Activated CD8-positive, alpha-beta T cell treated with anti-CD3 and anti-CD28 coated beads for 36 hours (primary cell): ENCODE results near the gene PRKCB. TPM values are rescaled to one million over a fixed set of nuclear protein-coding genes. Genes with fewer than 3 reads are reported as not detected.

Source experiments
- ATAC-seq: fragments of 200-7000 bp; cut with Tn5 transposase; one replicate; pipeline ENCODE4 v1.10.0; 2021; ENCODE audit warnings: mild to moderate bottlenecking, moderate library complexity
- CTCF ChIA-PET: fragments of 350-600 bp; sonication (Branson Sonifier 250); formaldehyde crosslinking; loops from one replicate; lab custom pipeline; 2021; ENCODE audit warnings: antibody characterized with exemption; lab: Charles Lee
- POLR2A ChIA-PET: fragments of 350-600 bp; sonication (Branson Sonifier 250); formaldehyde crosslinking; loops from one replicate; lab custom pipeline; 2021; ENCODE audit warnings: antibody characterized with exemption; lab: Charles Lee
- DNase-seq: peaks from one replicate; pipeline ENCODE4 v3.0.0-alpha.2; 2020
- H3K27ac Mint-ChIP-seq: one replicate; pipeline ENCODE4 v1.8.0; 2021; ENCODE audit warnings: mild to moderate bottlenecking, mixed read lengths
- H3K27me3 Mint-ChIP-seq: one replicate; pipeline ENCODE4 v1.8.0; 2021; ENCODE audit warnings: mixed read lengths
- H3K36me3 Mint-ChIP-seq: one replicate; pipeline ENCODE4 v1.8.0; 2021; ENCODE audit warnings: low read depth, mixed read lengths
- H3K4me1 Mint-ChIP-seq: one replicate; pipeline ENCODE4 v1.8.0; 2021; ENCODE audit warnings: low read depth, mixed read lengths
- H3K4me3 Mint-ChIP-seq: one replicate; pipeline ENCODE4 v1.8.0; 2021; ENCODE audit warnings: mild to moderate bottlenecking, moderate library complexity, mixed read lengths
- H3K9me3 Mint-ChIP-seq: one replicate; pipeline ENCODE4 v1.8.0; 2021; ENCODE audit warnings: mixed read lengths
- CTCF ChIP-seq: fragments of 200-600 bp; IDR thresholded peaks from one replicate; pipeline ENCODE4 v1.8.0; 2022; ENCODE audit warnings: antibody characterized with exemption, mild to moderate bottlenecking
- intact Hi-C: fragments of 100-400 bp; cut with micrococcal nuclease; formaldehyde crosslinking; loops from one replicate; pipeline ENCODE4 v1.10.0; 2022
- total RNA-seq, 2 experiments: library from RNA; stranded (reverse); gene quantifications; one replicate each; pipeline ENCODE4 v1.2.3, GENCODE V29; 2021

Gene PRKCB
- total RNA-seq, 2 experiments from 2014 or later: 101 to 105 TPM

- ChIA-PET POLR2A (interaction anchor here (0.7 to 1.2 kb wide), 4 partner anchors 10 to 18 kb away, joined by 3 to 5 read pairs (median 3); no protein-coding TSS in a partner anchor), CTCF (interaction anchor here (1.1 to 1.3 kb wide), 3 partner anchors 13 to 17 kb away, joined by 3 to 5 read pairs (median 3); no protein-coding TSS in a partner anchor)
- intact Hi-C loops: no loop called here
- Mint-ChIP-seq H3K27ac (no peak overlapping the region), H3K9me3 (no peaks in the 10 kb centered on the region), H3K36me3 (peaks cover 44% of the 10 kb centered on the region), H3K4me3 (no peak overlapping the region), H3K27me3 (no peaks in the 10 kb centered on the region), H3K4me1 (peaks cover 77% of the 10 kb centered on the region)
- no peak for DNase-seq
- TF ChIP-seq CTCF: no peak
- no peak for ATAC-seq
These were observed 129.5 kb downstream of the PRKCB start for GRCh38 chr16:23965137-23965733.

GRCh38 chr16:23966597-23967394, 131.0 kb downstream of the PRKCB start:
- peak; percentile 28 for DNase-seq
- Mint-ChIP-seq H3K9me3 (no peaks in the 10 kb centered on the region), H3K27ac (no peak overlapping the region), H3K4me3 (no peak overlapping the region), H3K4me1 (peaks cover 77% of the 10 kb centered on the region), H3K27me3 (no peaks in the 10 kb centered on the region), H3K36me3 (peaks cover 44% of the 10 kb centered on the region)
- ATAC-seq: peak; percentile 31
- POLR2A ChIA-PET: interaction anchor here (0.6 to 1.2 kb wide), 3 partner anchors 11 to 98 kb away, joined by 3 read pairs; no protein-coding TSS in a partner anchor
- intact Hi-C loops: no loop called here
- CTCF ChIA-PET: interaction anchor here (1.3 to 2.0 kb wide), 3 partner anchors 14 to 163 kb away, joined by 3 to 6 read pairs (median 5); no protein-coding TSS in a partner anchor
- TF ChIP-seq CTCF: no peak

GRCh38 chr16:23967775-23968174, 132.0 kb downstream of the PRKCB start:
- no peaks in the 10 kb centered on the region for H3K9me3 Mint-ChIP-seq
- ChIA-PET POLR2A (no interaction called here), CTCF (interaction anchor here (1.7 to 2.0 kb wide), 2 partner anchors 42 to 164 kb away, joined by 5 to 6 read pairs; no protein-coding TSS in a partner anchor)
- H3K36me3 Mint-ChIP-seq: peaks cover 38% of the 10 kb centered on the region
- H3K27ac Mint-ChIP-seq: peak overlapping the region; percentile 4
- H3K27me3 Mint-ChIP-seq: no peaks in the 10 kb centered on the region
- peaks cover 76% of the 10 kb centered on the region for H3K4me1 Mint-ChIP-seq
- ATAC-seq (peak; percentile 48), DNase-seq (peak; percentile 24)
- H3K4me3 Mint-ChIP-seq: no peak overlapping the region
- intact Hi-C loops: no loop called here
- no peak for TF ChIP-seq CTCF

GRCh38 chr16:23968176-23968575, 132.4 kb downstream of the PRKCB start:
- Mint-ChIP-seq H3K4me1 (peaks cover 74% of the 10 kb centered on the region), H3K9me3 (no peaks in the 10 kb centered on the region), H3K36me3 (peaks cover 35% of the 10 kb centered on the region), H3K27me3 (no peaks in the 10 kb centered on the region), H3K27ac (peak overlapping the region; percentile 4), H3K4me3 (no peak overlapping the region)
- TF ChIP-seq CTCF: no peak
- ChIA-PET CTCF (interaction anchor here (1.0 kb wide), 1 partner anchor 10 kb away, joined by 3 read pairs; no protein-coding TSS in a partner anchor), POLR2A (interaction anchor here (1.9 kb wide), 1 partner anchor 9 kb away, joined by 8 read pairs; no protein-coding TSS in a partner anchor)
- intact Hi-C loops: no loop called here
- ATAC-seq (no peak), DNase-seq (no peak)
